SIG-M5 treated with dmso at 0.1 percent for 504 hours (cell line): ENCODE results near the gene LBH.
"Not testable (repeated sequence)": the region's sequence is repeated elsewhere in the genome, so short reads cannot be mapped to it uniquely, and the experiment has no call there.

Experiments used
- DNase-seq: peaks from one replicate; lab custom pipeline; 2025; ENCODE audit not compliant: unreplicated experiment; lab: John Stamatoyannopoulos, UW

The LBH gene

DNA sequence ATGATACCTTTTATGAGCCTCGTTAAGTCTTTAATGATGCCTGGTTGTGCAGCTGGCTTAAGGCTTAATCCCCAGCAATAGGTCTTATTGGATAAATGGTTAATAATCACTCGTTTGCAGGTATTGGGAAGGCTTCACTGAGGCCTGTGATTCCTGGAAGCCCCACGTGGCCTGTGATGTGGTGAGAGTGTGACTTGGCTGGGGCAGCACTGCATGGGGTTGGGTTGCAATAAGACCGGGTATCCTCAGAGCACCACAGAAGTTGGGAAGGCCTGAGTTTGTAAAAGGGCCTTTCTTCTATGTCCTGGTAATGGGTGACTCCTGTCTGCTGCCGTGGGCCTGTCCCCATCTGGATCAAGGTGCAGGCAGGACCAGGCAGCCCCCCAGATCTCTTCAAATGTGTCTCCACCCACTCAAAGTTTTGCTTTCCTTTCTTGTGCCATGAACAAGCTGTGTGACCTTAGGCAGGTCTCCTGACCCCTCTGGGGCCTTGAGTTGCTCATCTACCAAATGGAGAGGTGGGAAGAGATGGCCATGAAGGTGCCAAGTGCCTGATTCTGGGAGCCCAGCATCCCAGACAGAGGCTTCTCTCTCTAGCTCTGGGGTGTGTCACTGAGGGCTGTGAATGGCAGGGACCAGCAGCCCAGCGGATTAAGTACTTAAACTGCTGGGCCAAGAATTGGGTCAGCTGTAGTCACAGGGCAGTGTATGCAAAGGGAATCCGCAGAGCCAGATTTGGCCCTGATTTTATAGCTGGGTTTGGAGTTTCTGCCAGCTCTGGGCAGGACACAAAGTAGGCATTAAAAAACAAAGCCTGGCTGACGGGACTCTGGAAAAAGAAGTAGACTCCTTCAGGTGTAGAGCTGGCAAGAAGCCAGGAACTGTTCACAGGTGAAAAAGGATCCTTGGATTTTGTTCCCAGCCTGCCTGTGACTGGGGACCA lies 24.4 kb downstream of the LBH start:
- no peak for DNase-seq

DNA sequence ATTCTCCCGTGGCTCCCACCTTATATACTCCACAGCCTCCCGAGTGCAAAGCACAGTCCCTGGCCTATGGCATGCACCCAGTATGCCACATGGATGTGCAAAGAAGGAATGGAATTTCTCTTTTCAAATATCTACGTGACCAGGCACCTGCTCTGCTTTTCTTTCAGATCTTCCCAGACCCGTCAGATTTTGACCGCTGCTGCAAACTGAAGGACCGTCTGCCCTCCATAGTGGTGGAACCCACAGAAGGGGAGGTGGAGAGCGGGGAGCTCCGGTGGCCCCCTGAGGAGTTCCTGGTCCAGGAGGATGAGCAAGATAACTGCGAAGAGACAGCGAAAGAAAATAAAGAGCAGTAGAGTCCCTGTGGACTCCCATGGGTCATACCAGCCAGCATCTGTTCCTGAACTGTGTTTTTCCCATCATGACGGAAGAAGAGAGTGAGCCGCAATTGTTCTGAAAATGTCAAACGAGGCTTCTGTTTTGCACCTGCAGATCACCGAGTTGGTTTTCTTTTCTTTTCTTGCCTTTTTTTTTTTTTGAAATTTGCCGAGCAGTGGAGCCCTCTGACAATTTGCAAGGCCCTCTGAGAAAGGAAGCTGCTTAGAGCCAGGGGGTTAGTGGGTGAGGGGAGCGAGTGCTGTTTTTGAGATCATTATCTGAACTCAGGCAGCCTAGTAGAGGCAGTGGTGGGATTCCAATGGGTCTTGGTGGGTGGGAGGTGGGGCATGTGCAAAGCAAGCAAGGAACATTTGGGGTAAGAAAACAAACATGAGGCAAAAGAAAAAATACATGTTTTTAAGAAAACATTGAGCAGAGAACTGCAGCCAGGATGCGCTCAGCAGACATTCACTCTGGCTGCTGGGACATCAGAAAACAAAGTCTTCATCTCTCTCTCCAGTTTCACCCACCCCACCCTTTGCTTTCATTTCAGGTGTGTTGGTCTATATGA lies 26.2 kb downstream of the LBH start:
- no peak for DNase-seq

DNA sequence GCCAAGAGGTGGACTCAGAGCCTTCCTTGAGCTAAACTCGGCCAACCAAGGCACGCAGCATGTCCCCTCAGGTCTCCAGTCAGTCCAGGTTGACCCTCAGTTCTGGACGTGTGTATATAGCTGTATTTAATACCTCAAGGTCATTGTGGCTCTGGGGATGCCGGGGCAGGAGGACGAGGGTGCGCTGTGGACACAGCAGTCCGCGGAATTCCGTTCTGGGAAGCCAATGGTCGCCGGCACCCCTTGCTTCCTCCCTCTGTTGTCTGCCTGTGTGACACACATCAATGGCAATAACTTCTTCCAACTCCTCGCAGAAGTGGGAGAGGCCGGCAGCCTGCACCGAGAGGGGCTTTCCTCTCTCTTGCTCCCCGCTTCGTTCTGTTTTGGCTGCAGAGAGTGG lies 27.7 kb downstream of the LBH start:
- no peak for DNase-seq

DNA sequence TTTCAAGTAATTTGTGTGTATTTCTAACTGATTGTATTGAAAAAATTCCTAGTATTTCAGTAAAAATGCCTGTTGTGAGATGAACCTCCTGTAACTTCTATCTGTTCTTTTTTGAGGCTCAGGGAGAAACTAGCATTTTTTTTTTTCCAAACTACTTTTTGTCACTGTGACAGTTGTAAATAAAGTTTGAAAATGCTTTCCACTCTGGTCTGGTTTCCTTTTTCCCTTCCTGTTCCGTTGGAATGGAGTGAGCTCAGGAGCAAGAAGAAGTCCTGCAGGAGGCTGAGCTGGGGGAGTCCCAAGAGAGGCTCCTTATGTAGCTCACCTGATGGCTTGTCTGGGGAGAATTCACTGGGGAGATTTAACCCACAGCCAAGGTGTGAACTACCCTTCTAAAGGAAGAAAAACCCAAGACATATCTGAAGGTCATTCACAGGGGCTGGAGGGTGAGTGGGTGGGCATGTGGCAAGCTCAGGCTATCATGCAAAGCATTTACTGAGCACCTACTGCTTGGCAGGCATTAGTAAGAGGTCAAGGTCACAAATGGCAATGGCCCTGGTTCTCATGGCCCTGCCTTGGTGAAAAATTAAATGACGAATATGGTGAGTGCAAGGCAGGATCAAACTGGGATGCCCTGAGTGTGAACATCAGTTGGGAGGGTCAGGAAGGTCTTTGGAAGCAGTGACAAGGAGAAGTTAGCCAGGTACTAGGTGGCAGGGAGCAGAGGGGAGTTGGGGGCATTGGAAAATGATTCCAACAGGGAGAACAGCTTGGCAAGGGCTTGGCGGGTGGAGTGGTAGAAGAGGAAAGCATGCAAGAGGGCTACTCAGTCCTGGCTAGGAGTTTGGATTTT lies 28.7 kb downstream of the LBH start:
- DNase-seq, result no peak

DNA sequence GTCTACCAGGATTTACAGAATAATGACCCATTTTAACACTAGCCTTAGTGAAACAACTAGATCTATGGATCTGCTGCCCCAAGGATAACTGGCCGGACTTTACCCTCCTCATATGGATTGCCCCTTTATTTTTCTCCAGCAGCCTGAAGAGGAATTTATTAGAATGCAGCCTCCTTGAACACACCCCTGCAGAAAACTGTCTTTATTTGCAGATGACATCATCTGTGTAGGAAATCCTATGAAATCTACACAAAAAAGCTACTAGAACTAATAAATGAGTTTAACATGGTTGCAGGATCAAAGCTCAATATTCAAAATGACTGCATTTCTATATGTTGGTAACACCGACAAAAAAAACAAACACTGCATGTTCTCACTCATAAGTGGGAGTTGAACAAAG lies 29.6 kb downstream of the LBH start:
- DNase-seq, result no peak

DNA sequence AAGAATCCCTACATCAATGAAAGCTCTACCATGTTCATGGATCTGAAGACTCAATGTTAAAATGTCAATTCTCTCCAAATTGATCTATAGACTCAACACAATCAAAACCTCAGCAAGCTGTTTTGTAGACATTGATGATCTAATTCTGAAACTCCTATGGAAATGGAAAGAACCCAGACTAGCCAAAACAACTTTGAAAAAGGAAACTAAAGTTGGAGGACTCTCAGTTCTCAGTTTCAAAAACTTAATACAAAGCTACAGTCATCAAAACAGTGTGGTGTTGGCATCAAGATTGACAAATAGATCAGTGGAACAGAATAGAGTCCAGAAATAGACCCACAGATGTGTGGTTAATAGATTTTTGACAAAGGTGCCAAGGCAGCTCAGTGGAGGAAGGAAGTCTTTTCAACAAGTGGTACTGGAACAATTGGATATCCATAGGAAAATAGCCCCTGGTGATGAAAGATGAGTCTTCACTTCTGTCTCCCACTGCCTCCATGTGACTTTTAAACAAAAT lies 30.4 kb downstream of the LBH start:
- no peak for DNase-seq

DNA sequence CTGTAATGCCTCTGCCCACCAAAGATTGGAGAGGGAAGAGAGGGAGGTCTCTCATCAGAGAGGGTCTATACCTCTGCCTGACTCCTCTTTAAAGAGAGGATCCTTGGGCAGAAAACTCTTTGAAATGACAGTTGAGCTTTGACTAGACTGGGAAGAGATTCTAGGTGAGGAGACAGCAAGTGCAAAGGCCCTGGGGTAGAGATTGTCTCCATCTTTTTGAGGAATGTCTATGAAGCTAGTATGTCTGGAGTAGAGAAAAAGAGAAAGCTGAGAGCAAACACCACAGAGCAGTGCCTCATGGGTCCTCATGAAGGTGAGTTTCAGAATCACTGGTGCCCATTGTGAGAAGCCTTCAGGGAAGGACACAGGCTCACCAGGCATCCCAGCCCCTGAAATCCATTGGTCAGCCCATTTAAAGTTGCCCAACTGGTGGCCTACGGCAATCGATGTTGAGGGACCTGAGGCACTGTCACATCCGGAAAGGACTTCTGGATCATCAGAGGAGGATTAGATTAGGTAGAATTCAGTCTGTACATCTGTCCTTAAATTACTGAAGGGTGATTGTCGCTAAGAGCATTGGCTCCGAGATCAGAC lies 31.5 kb downstream of the LBH start:
- no peak for DNase-seq

DNA sequence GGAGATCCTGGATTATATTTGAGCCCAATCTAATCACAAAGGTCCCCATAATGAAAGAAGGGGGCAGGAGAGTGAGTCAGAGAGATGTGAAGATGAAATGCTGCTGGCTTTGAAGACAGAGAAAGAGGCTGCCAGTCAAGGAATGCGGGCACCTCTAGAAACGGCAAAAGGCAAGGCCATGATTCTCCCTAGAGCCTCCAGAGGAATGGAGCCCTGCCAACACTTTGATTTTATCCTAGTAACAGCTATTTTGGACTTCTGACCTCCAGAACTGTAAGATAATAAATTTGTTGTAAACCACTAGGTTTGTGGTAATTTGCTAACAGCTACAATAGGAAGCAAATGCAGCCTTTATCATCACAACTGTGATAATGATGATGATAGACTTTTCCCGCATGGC lies 32.9 kb downstream of the LBH start:
- no peak for DNase-seq

DNA sequence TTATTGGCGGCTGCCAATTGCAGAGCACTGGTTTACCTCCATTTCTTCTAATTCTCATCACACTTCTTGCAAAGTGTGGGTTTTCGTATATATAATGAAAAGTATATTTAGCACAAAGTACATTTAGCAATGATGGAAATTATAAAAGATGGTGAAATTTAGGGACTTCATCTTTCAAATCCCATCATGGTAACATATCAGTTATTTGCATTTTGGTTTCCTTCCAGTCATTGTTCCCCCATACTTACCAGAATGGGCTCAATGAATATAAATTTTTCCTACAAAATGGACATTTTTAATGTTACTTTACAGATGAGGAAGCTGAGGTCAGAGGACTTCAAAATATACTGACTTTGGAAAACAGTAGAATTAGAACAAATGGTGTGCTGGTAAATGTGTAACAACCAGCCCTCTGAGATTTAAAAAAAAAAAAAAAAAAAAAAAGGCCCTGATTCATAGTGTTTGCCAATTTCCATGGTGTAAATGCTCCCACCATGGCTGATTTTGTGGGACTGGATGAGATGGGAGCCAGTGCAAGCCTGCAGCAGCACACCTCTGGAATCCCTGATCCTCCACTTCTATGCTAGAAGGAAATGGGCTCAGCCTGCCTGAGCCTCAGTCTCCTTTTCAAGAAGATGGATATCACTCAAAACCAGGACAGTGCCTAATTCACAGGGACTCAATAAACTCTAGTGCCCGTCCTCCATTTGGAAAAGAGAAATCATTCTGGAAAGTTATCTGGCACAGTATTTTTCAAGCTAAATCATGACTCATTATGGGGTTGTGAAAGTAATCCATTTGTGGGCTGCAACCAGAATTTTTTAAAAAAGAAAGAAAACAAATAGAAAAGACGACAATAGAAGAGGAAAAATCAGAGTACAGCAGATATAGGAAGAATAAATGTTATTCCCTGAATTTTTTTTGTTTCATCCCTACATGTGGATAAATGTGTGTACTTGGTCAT lies 34.0 kb downstream of the LBH start:
- no peak for DNase-seq

DNA sequence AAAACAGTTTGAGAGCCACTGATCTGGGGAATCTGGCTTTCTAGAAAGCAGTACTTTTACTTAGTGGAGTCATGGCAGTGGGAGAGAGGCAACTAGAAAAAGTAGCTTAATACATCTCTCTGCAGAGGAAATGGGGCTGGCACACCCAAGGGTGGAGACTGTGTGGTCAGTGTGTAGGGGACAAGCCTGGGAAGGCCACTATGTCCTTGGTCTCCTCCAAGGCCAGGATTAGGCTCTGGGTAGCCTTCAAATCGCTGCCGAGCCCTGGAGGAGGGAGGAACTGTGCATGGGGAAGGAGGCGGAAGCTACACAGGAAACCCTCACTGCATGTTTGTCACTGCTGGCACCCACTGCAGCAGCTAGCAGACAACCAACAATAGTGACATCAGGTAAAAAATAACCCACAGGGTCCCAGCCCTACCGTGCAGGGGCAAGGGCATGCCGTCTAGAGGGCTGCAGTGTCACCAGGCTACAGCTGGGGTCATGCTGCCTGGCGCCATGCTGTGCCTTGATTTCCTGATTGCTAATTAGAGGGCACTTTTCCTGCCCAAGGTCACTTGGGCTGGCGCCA lies 34.8 kb downstream of the LBH start:
- no peak for DNase-seq

DNA sequence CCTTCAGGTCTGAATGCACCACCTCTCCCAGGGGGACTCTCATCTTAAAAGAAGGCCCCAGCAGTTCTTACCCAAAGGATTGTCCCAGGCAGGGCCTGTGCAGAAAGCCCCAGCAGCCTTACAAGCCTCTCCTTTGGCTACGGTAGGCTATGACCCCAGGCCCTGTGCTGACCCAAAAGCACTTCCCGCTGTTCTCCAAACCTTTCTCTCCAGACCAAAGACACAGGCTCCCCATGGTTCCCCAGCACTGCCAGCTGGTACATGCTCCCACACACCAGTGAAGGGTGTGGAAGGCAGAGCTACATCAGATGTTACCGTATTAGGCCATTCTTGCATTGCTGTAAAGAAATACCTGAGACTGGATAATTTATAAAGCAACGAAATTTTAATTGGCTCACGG lies 35.4 kb downstream of the LBH start:
- no peak for DNase-seq

DNA sequence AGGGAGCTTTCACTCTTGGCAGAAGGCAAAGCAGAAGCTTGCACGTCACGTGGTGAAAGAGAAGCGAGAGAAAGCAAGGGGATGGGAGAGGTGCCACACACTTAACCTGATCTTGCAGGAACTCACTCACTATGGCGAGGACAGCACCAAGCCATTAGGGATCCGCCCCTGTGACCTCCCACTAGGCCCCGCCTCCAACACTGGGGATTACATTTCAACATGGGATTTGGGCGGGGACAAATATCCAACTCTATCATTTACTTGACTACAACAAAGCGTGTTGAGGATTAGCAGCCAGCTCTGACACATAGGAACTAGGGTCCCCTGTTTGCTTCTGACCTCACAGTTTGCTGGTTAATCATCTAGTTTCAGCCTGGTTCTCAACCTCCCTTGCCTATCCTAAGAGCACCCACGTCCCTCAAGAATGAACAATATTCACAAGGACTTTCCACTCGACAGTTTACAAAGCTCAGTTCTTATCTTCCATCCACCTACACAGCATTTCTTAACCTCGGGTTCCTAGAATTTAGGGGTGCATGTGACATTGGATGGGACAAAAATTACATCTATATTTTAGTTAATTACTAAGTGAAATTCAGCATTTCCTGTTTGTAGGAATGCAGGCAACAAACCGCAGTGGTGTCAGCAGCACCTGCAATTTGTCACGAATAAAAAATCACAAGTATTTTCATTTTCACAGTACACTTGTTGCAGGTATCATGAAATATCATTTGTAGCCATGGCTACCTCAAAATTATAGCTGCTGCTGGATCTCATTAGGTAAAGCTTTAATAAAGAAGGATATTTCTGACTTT lies 36.0 kb downstream of the LBH start:
- DNase-seq, result no peak

DNA sequence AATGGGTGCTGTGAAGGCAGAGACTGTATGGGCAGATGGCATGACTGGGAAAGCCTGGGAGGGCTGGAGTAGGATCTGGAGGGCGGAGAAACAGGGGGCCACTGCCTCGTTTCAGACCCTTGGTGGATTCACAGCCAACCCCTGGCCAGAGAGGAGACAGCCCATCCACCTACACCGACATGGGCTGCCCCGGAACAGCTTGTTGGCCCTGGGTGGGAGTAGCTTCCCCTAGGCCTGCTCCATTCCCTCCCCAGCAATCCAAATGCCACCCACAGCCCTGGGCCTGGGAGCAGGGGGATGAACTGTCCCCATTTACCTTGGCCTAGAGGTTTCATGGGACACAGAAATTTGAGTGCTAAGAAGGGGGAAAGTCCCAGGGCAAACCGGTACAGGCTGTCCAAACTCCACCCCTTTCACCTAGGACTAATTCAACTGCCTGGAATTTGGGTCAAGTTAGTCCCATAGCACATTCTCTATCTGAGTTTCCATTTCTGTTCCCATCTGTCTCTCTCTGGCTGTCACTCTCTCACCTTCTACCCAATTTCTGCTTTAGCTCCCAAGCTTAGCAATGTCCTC lies 37.0 kb downstream of the LBH start:
- no peak for DNase-seq

DNA sequence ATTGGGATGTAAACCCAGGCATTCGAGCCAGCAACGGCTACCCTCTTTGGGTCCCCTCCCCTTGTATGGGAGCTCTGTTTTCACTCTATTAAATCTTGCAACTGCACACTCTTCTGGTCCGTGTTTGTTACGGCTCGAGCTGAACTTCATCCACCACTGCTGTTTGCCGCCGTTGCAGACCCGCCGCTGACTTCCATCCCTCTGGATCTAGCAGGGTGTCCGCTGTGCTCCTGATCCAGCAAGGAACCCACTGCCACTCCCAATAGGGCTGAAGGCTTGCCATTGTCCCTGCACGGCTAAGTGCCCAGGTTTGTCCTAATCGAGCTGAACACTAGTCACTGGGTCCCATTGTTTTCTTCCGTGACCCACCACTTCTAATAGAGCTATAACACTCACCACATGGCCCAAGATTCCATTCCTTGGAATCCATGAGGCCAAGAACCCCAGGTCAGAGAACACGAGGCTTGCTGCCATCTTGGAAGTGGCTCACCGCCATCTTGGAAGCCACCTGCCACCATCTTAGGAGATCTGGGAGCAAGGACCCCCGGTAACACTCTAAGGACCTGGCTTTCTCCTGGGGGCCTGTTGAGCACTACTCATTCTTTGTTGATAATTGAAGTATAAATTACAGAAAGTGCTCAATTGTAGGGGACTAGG lies 37.9 kb downstream of the LBH start:
- DNase-seq, result not testable (repeated sequence)

DNA sequence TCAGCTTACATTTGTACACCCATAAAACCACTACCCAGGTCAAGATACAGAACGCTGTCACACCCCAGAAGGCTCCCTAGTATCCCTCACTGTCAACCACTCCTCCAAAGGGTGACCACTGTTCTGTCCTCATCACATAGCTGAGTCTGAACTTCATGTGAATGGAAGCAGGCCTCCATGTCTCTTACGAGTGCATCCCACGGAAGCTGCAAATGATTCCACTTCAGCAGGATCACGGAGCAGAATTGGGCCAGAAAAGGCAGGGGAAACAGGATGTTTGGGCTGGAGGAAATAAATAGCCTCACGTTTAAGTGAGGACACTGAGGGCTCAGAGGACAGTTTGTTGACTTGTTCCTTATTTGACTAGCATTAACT lies 38.4 kb downstream of the LBH start:
- DNase-seq, result no peak

DNA sequence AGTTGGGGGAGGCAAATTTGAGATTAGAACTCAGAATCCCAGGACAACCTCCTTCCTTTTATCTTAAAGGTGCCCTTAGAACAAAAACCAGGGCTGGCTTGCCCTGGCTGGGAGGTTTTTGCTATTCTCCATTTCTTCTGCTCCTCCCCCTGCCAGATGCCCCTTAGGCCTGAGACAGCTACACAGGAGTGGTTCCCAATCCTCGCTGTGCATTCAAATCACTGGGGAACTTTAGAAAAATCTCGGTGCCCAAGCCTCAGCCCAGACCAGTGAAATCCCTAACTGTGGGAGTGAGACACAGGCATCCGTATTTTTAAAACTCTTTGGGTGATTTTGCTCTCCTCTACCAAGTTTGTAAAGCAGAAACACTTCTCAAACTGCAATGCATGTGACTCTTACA lies 38.8 kb downstream of the LBH start:
- no peak for DNase-seq

DNA sequence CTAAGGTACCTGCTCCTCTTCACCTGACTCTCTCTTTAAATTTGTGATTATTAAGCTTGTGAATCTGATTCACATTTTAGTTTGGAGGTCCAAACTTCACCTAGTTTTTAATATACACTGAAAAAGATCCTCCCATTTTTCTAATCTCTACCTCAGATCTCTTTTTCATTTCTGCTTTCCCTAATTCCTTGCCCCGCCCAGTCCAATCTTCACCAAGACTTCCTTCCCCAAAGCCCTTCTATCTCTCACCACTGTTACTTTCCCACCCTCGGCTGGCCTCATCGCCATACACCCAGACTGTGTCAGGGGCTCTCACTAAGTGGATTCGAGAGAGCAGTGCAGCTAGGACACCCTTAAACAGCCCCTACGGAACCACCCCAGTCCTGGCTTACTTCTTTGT lies 40.0 kb downstream of the LBH start:
- DNase-seq, result peak; percentile 15
